NCI-H2029 treated with DMSO at 0.1 percent for 48 hours (cell line): ENCODE results near the gene SOX1.

ENCODE experiments used
- DNase-seq: peaks from one replicate; lab custom pipeline; 2025; lab: John Stamatoyannopoulos, UW

SOX1 gene

GRCh38 chr13:112106478-112107141, 39.7 kb downstream of the SOX1 start:
- DNase-seq, result no peak

- DNase-seq, result no peak
Measured at GRCh38 chr13:112107289-112107688, 40.3 kb downstream of the SOX1 start.

GRCh38 chr13:112110479-112110878, 43.5 kb downstream of the SOX1 start:
- no peak for DNase-seq

GRCh38 chr13:112111239-112111857, 44.4 kb downstream of the SOX1 start:
- DNase-seq, result no peak

GRCh38 chr13:112112534-112113276, 45.8 kb downstream of the SOX1 start:
- DNase-seq, result no peak

- DNase-seq, result no peak
Measured at GRCh38 chr13:112113348-112113747, 46.4 kb downstream of the SOX1 start.

- no peak for DNase-seq
Measured at GRCh38 chr13:112113851-112114250, 46.9 kb downstream of the SOX1 start.

GRCh38 chr13:112114391-112114790, 47.4 kb downstream of the SOX1 start:
- DNase-seq, result no peak

- DNase-seq, result no peak
Measured at GRCh38 chr13:112115403-112116091, 48.6 kb downstream of the SOX1 start.

- DNase-seq, result no peak
Measured at GRCh38 chr13:112116187-112116950, 49.4 kb downstream of the SOX1 start.

- no peak for DNase-seq
Measured at GRCh38 chr13:112117258-112117954, 50.5 kb downstream of the SOX1 start.

GRCh38 chr13:112117955-112118302, 51.0 kb downstream of the SOX1 start:
- DNase-seq, result no peak

GRCh38 chr13:112118451-112119064, 51.6 kb downstream of the SOX1 start:
- DNase-seq, result no peak

GRCh38 chr13:112119192-112120030, 52.5 kb downstream of the SOX1 start:
- no peak for DNase-seq

GRCh38 chr13:112120031-112120373, 53.1 kb downstream of the SOX1 start:
- no peak for DNase-seq
